Measurements from ENCODE around the gene FBXO34.

Gene FBXO34

GRCh38 chr14:55270832-55271571, at the start of gene FBXO34:
Gene FBXO34, plus strand, starts transcription at chr14:55271421. Its CDS starts 78,970 bp downstream, at chr14:55350391.
- H3K4me3 ChIP-seq (ENCODE audit: low read depth, low read length) = peak within 1 kb of the TSS; percentile 97
- TF ChIP-seq CTCF (IDR thresholded peaks at IDR 0.05; ENCODE audit: low read depth, low read length) = peak; percentile 99
- peak; percentile 98 for DNase-seq (ENCODE audit: low read depth, low spot score)
- in situ Hi-C loops (cut with HindIII; ENCODE audit: low sequenced_read_pairs) = no loop called here

GRCh38 chr14:55221968-55222367, 49.3 kb upstream of the FBXO34 start:
- TF ChIP-seq CTCF (IDR thresholded peaks at IDR 0.05; ENCODE audit: low read depth, low read length) = no peak
- in situ Hi-C loops (cut with HindIII; ENCODE audit: low sequenced_read_pairs) = no loop called here
- DNase-seq (ENCODE audit: low read depth, low spot score) = no peak

GRCh38 chr14:55223364-55223763, 47.9 kb upstream of the FBXO34 start:
- in situ Hi-C loops (cut with HindIII; ENCODE audit: low sequenced_read_pairs) = no loop called here
- TF ChIP-seq CTCF (IDR thresholded peaks at IDR 0.05; ENCODE audit: low read depth, low read length) = no peak
- no peak overlapping the region for H3K4me3 ChIP-seq (ENCODE audit: low read depth, low read length)
- DNase-seq (ENCODE audit: low read depth, low spot score) = no peak

More at GRCh38 chr14:55221968-55222367, 49.3 kb upstream of the FBXO34 start:
- H3K4me3 ChIP-seq (ENCODE audit: low read depth, low read length) = no peak overlapping the region

- in situ Hi-C loops (cut with HindIII; ENCODE audit: low sequenced_read_pairs) = no loop called here
Measured at GRCh38 chr14:55228261-55228660, 43.0 kb upstream of the FBXO34 start.

GRCh38 chr14:55233591-55233990, 37.6 kb upstream of the FBXO34 start:
- TF ChIP-seq CTCF (IDR thresholded peaks at IDR 0.05; ENCODE audit: low read depth, low read length) = no peak
- in situ Hi-C loops (cut with HindIII; ENCODE audit: low sequenced_read_pairs) = no loop called here
- DNase-seq (ENCODE audit: low read depth, low spot score) = no peak
- H3K4me3 ChIP-seq (ENCODE audit: low read depth, low read length) = no peak overlapping the region

More at GRCh38 chr14:55228261-55228660, 43.0 kb upstream of the FBXO34 start:
- no peak overlapping the region for H3K4me3 ChIP-seq (ENCODE audit: low read depth, low read length)
- no peak for TF ChIP-seq CTCF (IDR thresholded peaks at IDR 0.05; ENCODE audit: low read depth, low read length)
- DNase-seq (ENCODE audit: low read depth, low spot score) = no peak

- in situ Hi-C loops (cut with HindIII; ENCODE audit: low sequenced_read_pairs) = no loop called here
- TF ChIP-seq CTCF (IDR thresholded peaks at IDR 0.05; ENCODE audit: low read depth, low read length) = no peak
- no peak for DNase-seq (ENCODE audit: low read depth, low spot score)
Measured at GRCh38 chr14:55238019-55238680, 33.1 kb upstream of the FBXO34 start.

More at GRCh38 chr14:55238019-55238680, 33.1 kb upstream of the FBXO34 start:
- no peak overlapping the region for H3K4me3 ChIP-seq (ENCODE audit: low read depth, low read length)
